ENCODE data around the gene ARHGAP25. TPM values are rescaled to one million over a fixed set of nuclear protein-coding genes. Genes with fewer than 3 reads are reported as not detected.
A peak's percentile ranks its signal among the peaks of the same experiment; 100 is the strongest.

Gene ARHGAP25
- total RNA-seq, 4 donors from 2014 or later: 4.0 to 11.7 (median 6.9) TPM

DNA sequence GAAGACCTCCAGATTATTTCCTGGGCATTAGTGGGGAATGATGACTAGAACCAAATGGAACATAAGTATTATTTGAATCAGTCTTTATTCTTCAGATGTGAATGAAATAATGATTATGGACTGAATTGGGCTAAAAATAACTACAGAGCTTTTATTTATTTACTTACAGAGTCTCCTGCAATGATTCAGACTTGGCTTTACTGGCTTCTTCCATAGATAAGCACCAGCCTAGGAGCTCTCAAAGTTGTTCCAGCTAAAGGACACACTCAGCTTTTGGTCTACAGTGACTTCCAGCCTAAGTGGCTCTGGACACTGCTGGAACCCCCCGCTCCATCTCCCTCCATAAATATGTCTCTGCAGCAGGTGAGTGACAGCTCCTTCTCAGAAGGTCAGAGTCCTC lies 24.3 kb upstream of the ARHGAP25 start:
- DNase-seq: no peak
- Histone ChIP-seq H3K27me3 (no peaks in the 10 kb centered on the region), H3K36me3 (no peaks in the 10 kb centered on the region), H3K9me3 (no peaks in the 10 kb centered on the region), H3K4me3 (replicated peaks in 1 of 3) (no peak overlapping the region), H3K4me1 (no peaks in the 10 kb centered on the region), H3K27ac (no peak overlapping the region)
- WGBS, 2 donors: 95 to 100% methylated on average over 1 of the region's 1 CpG
- intact Hi-C loops (cut with DNase I): loop anchor here (10.0 kb wide), 1 partner anchor 246 kb away; the partner anchor contains the start of genes APLF and FBXO48
- TF ChIP-seq POLR2A (IDR thresholded peaks at IDR 0.05): no peak
- TF ChIP-seq, protein P1, sequence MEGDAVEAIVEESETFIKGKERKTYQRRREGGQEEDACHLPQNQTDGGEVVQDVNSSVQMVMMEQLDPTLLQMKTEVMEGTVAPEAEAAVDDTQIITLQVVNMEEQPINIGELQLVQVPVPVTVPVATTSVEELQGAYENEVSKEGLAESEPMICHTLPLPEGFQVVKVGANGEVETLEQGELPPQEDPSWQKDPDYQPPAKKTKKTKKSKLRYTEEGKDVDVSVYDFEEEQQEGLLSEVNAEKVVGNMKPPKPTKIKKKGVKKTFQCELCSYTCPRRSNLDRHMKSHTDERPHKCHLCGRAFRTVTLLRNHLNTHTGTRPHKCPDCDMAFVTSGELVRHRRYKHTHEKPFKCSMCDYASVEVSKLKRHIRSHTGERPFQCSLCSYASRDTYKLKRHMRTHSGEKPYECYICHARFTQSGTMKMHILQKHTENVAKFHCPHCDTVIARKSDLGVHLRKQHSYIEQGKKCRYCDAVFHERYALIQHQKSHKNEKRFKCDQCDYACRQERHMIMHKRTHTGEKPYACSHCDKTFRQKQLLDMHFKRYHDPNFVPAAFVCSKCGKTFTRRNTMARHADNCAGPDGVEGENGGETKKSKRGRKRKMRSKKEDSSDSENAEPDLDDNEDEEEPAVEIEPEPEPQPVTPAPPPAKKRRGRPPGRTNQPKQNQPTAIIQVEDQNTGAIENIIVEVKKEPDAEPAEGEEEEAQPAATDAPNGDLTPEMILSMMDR (IDR thresholded peaks at IDR 0.05): no peak

DNA sequence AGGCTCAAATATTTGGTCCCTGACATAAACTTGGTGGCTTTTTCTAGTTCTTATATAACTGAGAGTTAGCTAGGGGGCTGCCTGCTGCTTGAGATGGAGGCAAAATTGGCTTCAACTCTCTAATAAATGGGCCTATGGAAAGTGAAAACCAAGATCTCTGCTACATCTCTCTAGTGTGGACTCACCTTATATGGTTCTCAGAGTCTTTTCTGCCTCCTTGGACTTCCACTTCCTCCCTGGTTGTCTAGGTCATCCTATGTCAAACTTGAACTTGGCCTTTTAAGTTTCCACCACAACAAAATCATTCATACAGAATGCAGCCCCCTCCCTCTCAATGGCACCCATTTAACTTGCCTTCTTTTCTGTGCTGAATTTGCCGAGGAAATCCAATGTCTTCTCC lies 23.9 kb upstream of the ARHGAP25 start:
- WGBS, 2 donors: 84 to 88% methylated on average over 1 of the region's 1 CpG
- DNase-seq: no peak
- H3K27me3 ChIP-seq: no peaks in the 10 kb centered on the region
- H3K9me3 ChIP-seq: no peaks in the 10 kb centered on the region
- no peak overlapping the region for H3K4me3 ChIP-seq (replicated peaks in 1 of 3)
- H3K4me1 ChIP-seq: no peaks in the 10 kb centered on the region
- TF ChIP-seq POLR2A (IDR thresholded peaks at IDR 0.05): no peak
- TF ChIP-seq, protein P1 (IDR thresholded peaks at IDR 0.05): no peak
- no peak overlapping the region for H3K27ac ChIP-seq
- H3K36me3 ChIP-seq: no peaks in the 10 kb centered on the region
- intact Hi-C loops (cut with DNase I): loop anchor here (10.0 kb wide), 1 partner anchor 246 kb away; the partner anchor contains the start of genes APLF and FBXO48

DNA sequence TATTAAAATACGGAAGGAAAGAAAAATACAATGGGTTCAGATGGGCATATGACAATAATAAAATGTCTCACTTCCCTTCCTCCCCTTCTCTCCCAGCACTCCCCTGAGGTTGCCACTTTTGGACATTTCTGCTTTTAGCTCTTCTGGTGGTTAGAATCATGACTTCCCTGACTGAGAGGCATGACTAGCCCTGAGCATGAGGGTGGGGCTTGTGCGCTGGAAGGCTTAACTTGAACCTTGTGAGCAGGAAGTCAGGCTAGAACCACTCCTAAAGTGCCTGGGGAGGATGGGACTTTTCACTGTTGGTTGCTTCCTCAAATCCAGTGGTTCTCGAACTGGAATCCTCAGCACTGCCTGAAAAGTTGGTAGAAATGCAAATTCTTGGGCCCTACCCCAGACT lies 19.7 kb upstream of the ARHGAP25 start:
- Histone ChIP-seq H3K4me3 (replicated peaks in 1 of 3) (no peak overlapping the region), H3K27ac (no peak overlapping the region), H3K4me1 (no peaks in the 10 kb centered on the region), H3K9me3 (no peaks in the 10 kb centered on the region), H3K27me3 (no peaks in the 10 kb centered on the region), H3K36me3 (no peaks in the 10 kb centered on the region)
- WGBS, 2 donors: 62 to 84% methylated on average over 3 of the region's 3 CpGs
- DNase-seq: peak in 1 of 2 donors; percentile 15
- intact Hi-C loops (cut with DNase I): loop anchor here (10.0 kb wide), 1 partner anchor 250 kb away; the partner anchor contains the start of genes APLF and FBXO48
- TF ChIP-seq, protein P1 (IDR thresholded peaks at IDR 0.05): no peak
- no peak for TF ChIP-seq POLR2A (IDR thresholded peaks at IDR 0.05)

DNA sequence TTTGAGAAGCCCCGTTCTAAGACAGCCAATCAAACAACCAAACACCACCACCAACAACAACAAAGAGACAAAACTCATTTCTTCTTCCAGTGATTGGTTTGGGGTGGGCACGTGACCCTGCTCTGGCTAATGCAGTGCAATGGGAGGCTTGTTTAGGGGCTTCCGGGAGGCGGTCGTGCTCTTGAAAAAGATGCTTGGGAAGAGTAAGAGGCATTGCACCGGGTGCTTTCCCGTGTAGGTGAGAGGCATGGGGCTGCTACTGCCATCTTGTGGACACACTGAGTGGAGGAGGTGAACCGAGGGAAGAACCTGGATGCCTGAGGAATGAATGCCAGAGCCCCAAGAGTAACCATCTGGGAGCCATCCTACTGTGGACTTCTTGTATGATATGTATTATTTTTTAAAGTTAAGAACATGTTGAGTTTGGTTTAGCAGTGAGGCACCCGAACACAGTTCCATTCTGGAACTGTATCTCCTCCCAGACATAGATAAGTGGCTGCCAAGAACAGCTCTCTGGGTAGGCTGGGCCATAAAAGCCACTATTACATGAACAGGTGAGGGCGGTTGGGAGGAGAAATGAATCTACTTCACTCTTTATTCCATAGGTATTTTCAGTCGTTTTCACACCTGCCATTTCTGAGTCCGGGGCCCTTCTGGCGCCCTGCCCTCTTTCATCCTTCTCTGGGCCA lies 19.1 kb upstream of the ARHGAP25 start:
- Histone ChIP-seq H3K36me3 (no peaks in the 10 kb centered on the region), H3K4me3 (replicated peaks in 1 of 3) (no peak overlapping the region), H3K27me3 (no peaks in the 10 kb centered on the region), H3K27ac (no peak overlapping the region), H3K4me1 (no peaks in the 10 kb centered on the region), H3K9me3 (no peaks in the 10 kb centered on the region)
- WGBS, 2 donors: 43 to 45% methylated on average over 13 of the region's 13 CpGs
- peak; percentile 64 to 73 for DNase-seq
- TF ChIP-seq, protein P1 (IDR thresholded peaks at IDR 0.05): peak; percentile 22 to 80 (median 42)
- TF ChIP-seq POLR2A (IDR thresholded peaks at IDR 0.05): no peak
- intact Hi-C loops (cut with DNase I): loop anchor here (10.0 kb wide), 1 partner anchor 251 kb away; the partner anchor contains the start of genes APLF and FBXO48

Measured in thyroid gland (tissue), 4 donors.